T-cell (primary cell): ENCODE data around the gene ZNF48. TPM values are rescaled to one million over a fixed set of nuclear protein-coding genes. Genes with fewer than 3 reads are reported as not detected.

Experiments used
- ATAC-seq, 4 experiments: fragments of 200-7000 bp in 3 of 4; fragments of 150-1000 bp in 1 of 4; cut with Tn5 transposase; replicated peaks in 1 of 4; 1 replicate in 3 of 4; 2 replicates in 1 of 4; pipeline ENCODE4 v1.10.0; 2021; ENCODE audit warnings: moderate library complexity in 3 of 4, mild to moderate bottlenecking in 2 of 4, moderate number of reproducible peaks in 1 of 4
- CTCF ChIA-PET, 2 donors: fragments of 300-600 bp; sonication (Branson Sonifier 250); formaldehyde crosslinking; loops; one replicate each; lab custom pipeline; 2022; ENCODE audit warnings: antibody characterized with exemption in 2 of 2; lab: Charles Lee
- POLR2A ChIA-PET, 2 donors: fragments of 300-600 bp; sonication (Branson Sonifier 250); formaldehyde crosslinking; loops; one replicate each; lab custom pipeline; 2022; ENCODE audit warnings: antibody characterized with exemption in 2 of 2; lab: Charles Lee
- DNase-seq, 35 experiments: peaks; one replicate each; pipeline versions ENCODE4 v3.0.0 to v3.0.0-alpha.2; 2013 to 2023
- H3K27ac ChIP-seq: one replicate; pipeline ENCODE4 v1.5.1; 2013; ENCODE audit warnings: low read length
- H3K27me3 ChIP-seq, 2 experiments: replicated peaks in 1 of 2; 1 replicate in 1 of 2; 2 replicates in 1 of 2; pipeline versions ENCODE4 v1.6.1 to v1.7.0; 2013; ENCODE audit warnings: low read length in 1 of 2, mixed read lengths in 1 of 2; ENCODE audit not compliant: control insufficient read depth in 2 of 2, insufficient read depth in 2 of 2; ENCODE audit errors: extremely low read depth in 1 of 2
- H3K36me3 ChIP-seq, 2 donors: 1 replicate in 1 of 2; 2 replicates in 1 of 2; pipeline versions ENCODE4 v1.6.1 to v1.7.0; 2013; ENCODE audit warnings: low read length in 1 of 2; ENCODE audit not compliant: control insufficient read depth in 2 of 2, insufficient read depth in 1 of 2; ENCODE audit errors: extremely low read depth in 1 of 2
- H3K4me1 ChIP-seq, 2 experiments: 1 replicate in 1 of 2; 2 replicates in 1 of 2; pipeline versions ENCODE4 v1.6.1 to v1.7.0; 2013; ENCODE audit warnings: low read length in 2 of 2, mixed read lengths in 1 of 2; ENCODE audit not compliant: insufficient read depth in 2 of 2, control insufficient read depth in 1 of 2; ENCODE audit errors: extremely low read depth in 1 of 2
- H3K4me3 ChIP-seq, 2 donors: 1 replicate in 1 of 2; 2 replicates in 1 of 2; pipeline versions ENCODE4 v1.5.1 to v1.7.0; 2013; ENCODE audit warnings: mild to moderate bottlenecking in 2 of 2, low read length in 1 of 2, moderate library complexity in 1 of 2; ENCODE audit not compliant: control insufficient read depth in 1 of 2; ENCODE audit errors: extremely low read depth in 1 of 2
- H3K9me3 ChIP-seq: 2 replicates; pipeline ENCODE4 v1.7.0; 2013
- H3K27ac Mint-ChIP-seq, 2 donors: one replicate each; pipeline ENCODE4 v1.8.0; 2020 to 2021; ENCODE audit warnings: mild to moderate bottlenecking in 2 of 2, mixed read lengths in 2 of 2
- H3K27me3 Mint-ChIP-seq, 2 donors: one replicate each; pipeline ENCODE4 v1.8.0; 2021 to 2022; ENCODE audit warnings: mixed read lengths in 2 of 2
- H3K36me3 Mint-ChIP-seq: one replicate; pipeline ENCODE4 v1.8.0; 2021; ENCODE audit warnings: mixed read lengths
- H3K4me1 Mint-ChIP-seq, 3 donors: one replicate each; pipeline ENCODE4 v1.8.0; 2020 to 2022; ENCODE audit warnings: mixed read lengths in 3 of 3, mild to moderate bottlenecking in 1 of 3
- H3K4me3 Mint-ChIP-seq, 3 donors: one replicate each; pipeline ENCODE4 v1.8.0; 2020 to 2022; ENCODE audit warnings: mild to moderate bottlenecking in 3 of 3, mixed read lengths in 3 of 3, moderate library complexity in 3 of 3
- H3K9me3 Mint-ChIP-seq, 3 donors: one replicate each; pipeline ENCODE4 v1.8.0; 2020 to 2022; ENCODE audit warnings: mixed read lengths in 3 of 3
- WGBS: methylation state at CpG from one replicate; pipeline ENCODE4 v1.1.5; 2013; ENCODE audit warnings: missing lambda C conversion rate; ENCODE audit not compliant: insufficient coverage; 5-methylcytosine and 5-hydroxymethylcytosine counted together
- total RNA-seq, 35 experiments: library from RNA in 6 of 35; stranded (reverse) in 6 of 35; fragments of 120-200 nt in 1 of 35; gene quantifications; one replicate each; pipeline versions ENCODE4 v1.2.1 to v1.2.4 and lab custom pipeline; 2013 to 2026

Gene ZNF48
- total RNA-seq: 10 to 100 TPM in 3 of 5 donors, 1 to 10 TPM in 2; 7.3 to 17.5 (median 16.4) TPM
- 8.9 TPM for total RNA-seq (2013)
- 8.3 to 48.9 (median 25.0) reads per million in 29 experiments for total RNA-seq (lab: John Stamatoyannopoulos, UW)

DNA sequence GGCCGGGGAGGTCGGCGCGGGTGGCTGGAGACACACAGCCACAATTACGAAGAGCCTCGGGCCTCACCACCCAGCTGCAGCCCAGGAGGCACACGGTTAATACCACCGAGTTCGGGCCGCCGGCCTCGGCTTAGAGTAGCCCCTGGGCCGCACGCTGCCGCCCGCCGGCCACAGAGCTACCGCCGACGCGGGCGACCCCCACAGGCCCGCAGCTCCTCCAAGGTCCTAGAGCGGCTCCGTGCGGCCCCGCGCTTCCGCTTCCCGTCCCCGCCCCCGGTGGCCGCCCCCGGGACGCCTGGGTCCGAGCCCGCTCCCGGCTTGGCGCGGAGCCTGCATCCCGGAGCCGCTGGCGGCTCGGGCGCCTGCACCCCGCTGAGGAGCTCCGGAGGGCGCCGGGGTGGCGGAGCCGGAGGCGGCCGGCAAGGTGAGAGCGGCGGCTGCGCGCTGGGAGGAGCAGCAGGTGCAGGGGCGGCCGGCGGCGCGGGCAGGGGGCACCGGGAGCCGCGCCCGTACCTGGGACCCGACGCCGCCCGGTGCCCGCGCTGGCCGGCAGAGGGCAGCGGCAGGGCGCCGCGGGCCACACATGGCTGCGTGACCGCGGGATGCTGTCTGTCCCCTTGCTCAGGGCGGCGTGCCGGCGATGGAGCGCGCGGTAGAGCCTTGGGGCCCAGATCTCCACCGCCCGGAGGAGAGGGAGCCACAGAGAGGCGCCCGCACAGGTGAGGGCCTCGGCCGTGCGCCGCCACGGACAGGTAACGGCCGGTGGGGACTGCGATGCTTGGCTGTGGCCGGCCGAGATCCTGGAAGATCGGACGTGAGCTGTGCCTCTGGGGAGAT is at the start of gene ZNF48:
Gene ZNF48, plus strand, starts transcription at position 266 of the 837 bp plus-strand sequence. Its CDS starts 375 bp downstream, at position 641.
- peaks cover 2 to 18% of the 10 kb centered on the region in 2 donors for H3K36me3 ChIP-seq
- under 1% methylated on average over 87 of the region's 103 CpGs for WGBS
- Mint-ChIP-seq H3K36me3 (no peaks in the 10 kb centered on the region), H3K4me3 (peak within 1 kb of the TSS; percentile 83 to 88 (median 84)), H3K4me1 (peaks cover 29 to 39% (median 38%) of the 10 kb centered on the region in 3 donors), H3K9me3 (no peaks in the 10 kb centered on the region), H3K27me3 (no peaks in the 10 kb centered on the region), H3K27ac (peak within 1 kb of the TSS; percentile 79 to 90)
- H3K27me3 ChIP-seq: peaks cover 0 to 3% of the 10 kb centered on the region in 2 experiments
- peak in 17 of 35 experiments; percentile 12 to 70 (median 47) for DNase-seq
- H3K9me3 ChIP-seq: no peaks in the 10 kb centered on the region
- H3K27ac ChIP-seq: peak within 1 kb of the TSS; percentile 61
- ATAC-seq: peak; percentile 73 to 84 (median 81)
- H3K4me3 ChIP-seq: peak within 1 kb of the TSS; percentile 69 to 79
- POLR2A ChIA-PET: no interaction called here
- CTCF ChIA-PET: interaction anchor here in 1 of 2 donors (0.7 to 1.9 kb wide), 5 partner anchors 12 to 156 kb away, joined by 3 to 8 read pairs (median 4); no protein-coding TSS in a partner anchor
- peaks cover 9 to 58% of the 10 kb centered on the region in 2 experiments for H3K4me1 ChIP-seq

- Mint-ChIP-seq H3K4me3 (no peak overlapping the region), H3K27ac (no peak overlapping the region), H3K9me3 (no peaks in the 10 kb centered on the region), H3K4me1 (peaks cover 0 to 17% (median 4%) of the 10 kb centered on the region in 3 donors), H3K36me3 (peaks cover 8% of the 10 kb centered on the region), H3K27me3 (no peaks in the 10 kb centered on the region)
- Histone ChIP-seq H3K27me3 (no peaks in the 10 kb centered on the region), H3K9me3 (no peaks in the 10 kb centered on the region), H3K4me1 (peaks cover 0 to 24% of the 10 kb centered on the region in 2 experiments), H3K27ac (no peak overlapping the region), H3K36me3 (peaks cover 9% of the 10 kb centered on the region in 2 donors), H3K4me3 (no peak overlapping the region)
- ATAC-seq: no peak
- ChIA-PET CTCF (no interaction called here), POLR2A (interaction anchor here in 1 of 2 donors (0.6 kb wide), 1 partner anchor 257 kb away, joined by 3 read pairs; no protein-coding TSS in a partner anchor)
- WGBS: 100% methylated on average over 2 of the region's 3 CpGs
- DNase-seq: no peak
Observed at GRCh38 chr16:30346286-30346685, 48.9 kb upstream of the ZNF48 start.

DNA sequence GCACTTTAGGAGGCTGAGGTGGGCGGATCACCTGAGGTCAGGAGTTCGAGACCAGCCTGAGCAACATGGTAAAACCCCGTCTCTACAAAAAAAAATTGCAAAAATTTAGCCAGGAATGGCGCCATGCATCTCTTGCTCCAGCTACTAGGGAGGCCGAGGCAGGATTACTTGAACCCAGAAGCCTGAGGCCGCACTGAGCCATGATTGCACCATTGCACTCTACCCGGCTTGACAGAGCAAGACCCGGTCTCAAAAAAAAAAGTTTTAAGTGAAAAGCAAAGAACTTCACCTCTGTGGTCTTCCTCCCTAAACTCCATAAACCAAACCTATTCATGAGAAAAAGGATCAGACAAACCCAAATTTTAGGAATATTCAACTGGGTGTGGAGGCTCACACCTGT is 47.1 kb upstream of the ZNF48 start:
- peaks cover 11% of the 10 kb centered on the region for H3K36me3 Mint-ChIP-seq
- ATAC-seq (no peak), DNase-seq (no peak)
- Histone ChIP-seq H3K9me3 (no peaks in the 10 kb centered on the region), H3K27me3 (no peaks in the 10 kb centered on the region), H3K4me3 (no peak overlapping the region), H3K27ac (no peak overlapping the region), H3K4me1 (peaks cover 0 to 35% of the 10 kb centered on the region in 2 experiments), H3K36me3 (peaks cover 12 to 27% of the 10 kb centered on the region in 2 donors)
- CTCF ChIA-PET: no interaction called here
- no peaks in the 10 kb centered on the region for H3K27me3 Mint-ChIP-seq
- H3K27ac Mint-ChIP-seq: peak overlapping the region in 1 of 2 donors; percentile 48
- peaks cover 0 to 24% (median 8%) of the 10 kb centered on the region in 3 donors for H3K4me1 Mint-ChIP-seq
- 96% methylated on average over 8 of the region's 8 CpGs for WGBS
- no peaks in the 10 kb centered on the region for H3K9me3 Mint-ChIP-seq
- no peak overlapping the region for H3K4me3 Mint-ChIP-seq
- POLR2A ChIA-PET: no interaction called here

- WGBS: no CpG with 5 or more reads among the region's 7 CpGs
- no peaks in the 10 kb centered on the region for H3K27me3 Mint-ChIP-seq
- no peak for ATAC-seq
Observed at GRCh38 chr16:30348929-30349328, 46.3 kb upstream of the ZNF48 start.

GRCh38 chr16:30349675-30350074 is 45.5 kb upstream of the ZNF48 start:
- WGBS: 74% methylated on average over 2 of the region's 3 CpGs
- Mint-ChIP-seq H3K27me3 (no peaks in the 10 kb centered on the region), H3K27ac (peak overlapping the region; percentile 44 to 81), H3K4me1 (peaks cover 14 to 38% (median 21%) of the 10 kb centered on the region in 3 donors), H3K36me3 (peaks cover 11% of the 10 kb centered on the region), H3K9me3 (no peaks in the 10 kb centered on the region), H3K4me3 (no peak overlapping the region)
- H3K27me3 ChIP-seq: no peaks in the 10 kb centered on the region
- no peak overlapping the region for H3K27ac ChIP-seq
- no peak for DNase-seq
- no peaks in the 10 kb centered on the region for H3K9me3 ChIP-seq
- ATAC-seq: no peak
- peaks cover 12 to 38% of the 10 kb centered on the region in 2 donors for H3K36me3 ChIP-seq
- CTCF ChIA-PET: no interaction called here
- no peak overlapping the region for H3K4me3 ChIP-seq
- POLR2A ChIA-PET: interaction anchor here (0.6 kb wide), 3 partner anchors 21 to 114 kb away, joined by 5 to 7 read pairs (median 6); no protein-coding TSS in a partner anchor
- peaks cover 0 to 51% of the 10 kb centered on the region in 2 experiments for H3K4me1 ChIP-seq

More at GRCh38 chr16:30348929-30349328, 46.3 kb upstream of the ZNF48 start:
- Mint-ChIP-seq H3K4me3 (no peak overlapping the region), H3K27ac (peak overlapping the region; percentile 36 to 44), H3K36me3 (peaks cover 11% of the 10 kb centered on the region), H3K4me1 (peaks cover 6 to 30% (median 13%) of the 10 kb centered on the region in 3 donors), H3K9me3 (no peaks in the 10 kb centered on the region)
- CTCF ChIA-PET: no interaction called here
- no peak for DNase-seq
- Histone ChIP-seq H3K27me3 (no peaks in the 10 kb centered on the region), H3K4me1 (peaks cover 0 to 43% of the 10 kb centered on the region in 2 experiments), H3K36me3 (peaks cover 12 to 35% of the 10 kb centered on the region in 2 donors), H3K9me3 (no peaks in the 10 kb centered on the region), H3K27ac (no peak overlapping the region), H3K4me3 (no peak overlapping the region)
- POLR2A ChIA-PET: interaction anchor here in 1 of 2 donors (0.6 kb wide), 3 partner anchors 29 to 285 kb away, joined by 3 to 6 read pairs (median 5); no protein-coding TSS in a partner anchor
